Hair follicle dermal papilla cell (primary cell): Measurements from ENCODE around the gene NFATC1. TPM values are rescaled to one million over a fixed set of nuclear protein-coding genes. Genes with fewer than 3 reads are reported as not detected.

ENCODE experiments used
- small RNA-seq: library from RNA; depleted of rRNA; stranded (forward); fragments of <200 nt; gene quantifications from one replicate; pipeline ENCODE3, GENCODE V24; 2012
- total RNA-seq: library from RNA; depleted of rRNA; stranded (reverse); fragments of >200 nt; gene quantifications from 2 replicates; pipeline ENCODE4 v1.2.3, GENCODE V29; 2012

Gene NFATC1
- 3.2 and 5.0 TPM in 2 replicates for total RNA-seq

GRCh38 chr18:79395761-79396404 is at the start of gene NFATC1:
TSS of gene NFATC1 (plus strand) at chr18:79395930. CDS start at chr18:79396225, 295 bp downstream.

Small RNA genes lying within 50 kb of the gene (small RNA-seq; reads per million reads assigned to genes)
- gene AC018445.2: not detected
